HEK293T (cell line): ENCODE measurements around the gene MIA3.

Experiments used
- CTCF ChIA-PET: fragments of 350-600 bp; formaldehyde crosslinking; extraction: SDS; loops from one replicate; lab custom pipeline; 2021; ENCODE audit warnings: antibody characterized with exemption, inconsistent platforms; lab: Yijun Ruan, JAX
- POLR2A ChIA-PET: fragments of 350-600 bp; formaldehyde crosslinking; extraction: SDS; loops from one replicate; lab custom pipeline; 2020; ENCODE audit warnings: antibody characterized with exemption, inconsistent platforms; lab: Yijun Ruan, JAX
- DNase-seq: peaks from one replicate; pipeline ENCODE4 v3.0.0; 2012; ENCODE audit warnings: mixed read lengths; ENCODE audit errors: extremely low spot score
- ARNT ChIP-seq: fragments of 450-650 bp; IDR thresholded peaks from 2 replicates; pipeline ENCODE4 v1.6.1; 2017; ENCODE audit warnings: mild to moderate bottlenecking
- BHLHE40 ChIP-seq: fragments of 450-650 bp; IDR thresholded peaks from 2 replicates; pipeline ENCODE4 v1.6.1; 2016; ENCODE audit warnings: mild to moderate bottlenecking, moderate library complexity, borderline replicate concordance
- CTBP1 ChIP-seq: fragments of 450-650 bp; IDR thresholded peaks from 2 replicates; pipeline ENCODE4 v1.6.1; 2016; ENCODE audit warnings: borderline replicate concordance
- ELF4 ChIP-seq: fragments of 450-650 bp; IDR thresholded peaks from 2 replicates; pipeline ENCODE4 v1.6.1; 2017; ENCODE audit warnings: antibody characterized with exemption
- FOXA1 ChIP-seq: fragments of 450-650 bp; IDR thresholded peaks from 2 replicates; pipeline ENCODE4 v1.6.1; 2016; ENCODE audit warnings: mild to moderate bottlenecking
- FOXK2 ChIP-seq: fragments of 450-650 bp; IDR thresholded peaks from 2 replicates; pipeline ENCODE4 v1.6.1; 2016; ENCODE audit warnings: mild to moderate bottlenecking
- FOXM1 ChIP-seq: fragments of 450-650 bp; IDR thresholded peaks from 2 replicates; pipeline ENCODE4 v1.6.1; 2017; ENCODE audit warnings: mild to moderate bottlenecking, borderline replicate concordance
- HDGF ChIP-seq: fragments of 450-650 bp; IDR thresholded peaks from 2 replicates; pipeline ENCODE4 v1.6.1; 2017; ENCODE audit warnings: antibody characterized with exemption, borderline replicate concordance
- L3MBTL2 ChIP-seq: fragments of 450-650 bp; conservative IDR thresholded peaks from 2 replicates; pipeline ENCODE4 v1.6.1; 2016; ENCODE audit warnings: mild to moderate bottlenecking
- LEF1 ChIP-seq: fragments of 450-650 bp; IDR thresholded peaks from 2 replicates; pipeline ENCODE4 v1.6.1; 2017; ENCODE audit warnings: mild to moderate bottlenecking, borderline replicate concordance
- NFRKB ChIP-seq: fragments of 450-650 bp; IDR thresholded peaks from 2 replicates; pipeline ENCODE4 v1.6.1; 2016; ENCODE audit warnings: mild to moderate bottlenecking, moderate library complexity
- SP1 ChIP-seq: fragments of 450-650 bp; IDR thresholded peaks from 2 replicates; pipeline ENCODE4 v1.6.1; 2017
- SUZ12 ChIP-seq: fragments of 450-650 bp; IDR thresholded peaks from 2 replicates; pipeline ENCODE4 v1.6.1; 2016; ENCODE audit warnings: mild to moderate bottlenecking
- TARDBP ChIP-seq: fragments of 450-650 bp; IDR thresholded peaks from 2 replicates; pipeline ENCODE4 v1.6.1; 2016
- ZNF384 ChIP-seq: fragments of 450-650 bp; IDR thresholded peaks from 2 replicates; pipeline ENCODE4 v1.6.1; 2016
- TF ChIP-seq, protein P1 (sequence below): fragments of 450-650 bp; IDR thresholded peaks from 2 replicates; pipeline ENCODE4 v1.6.1; 2016

The MIA3 gene

GRCh38 chr1:222696741-222697140 lies 78.8 kb downstream of the MIA3 start:
- CTCF ChIA-PET: no interaction called here
- POLR2A ChIA-PET: no interaction called here
- TF ChIP-seq, protein P1, sequence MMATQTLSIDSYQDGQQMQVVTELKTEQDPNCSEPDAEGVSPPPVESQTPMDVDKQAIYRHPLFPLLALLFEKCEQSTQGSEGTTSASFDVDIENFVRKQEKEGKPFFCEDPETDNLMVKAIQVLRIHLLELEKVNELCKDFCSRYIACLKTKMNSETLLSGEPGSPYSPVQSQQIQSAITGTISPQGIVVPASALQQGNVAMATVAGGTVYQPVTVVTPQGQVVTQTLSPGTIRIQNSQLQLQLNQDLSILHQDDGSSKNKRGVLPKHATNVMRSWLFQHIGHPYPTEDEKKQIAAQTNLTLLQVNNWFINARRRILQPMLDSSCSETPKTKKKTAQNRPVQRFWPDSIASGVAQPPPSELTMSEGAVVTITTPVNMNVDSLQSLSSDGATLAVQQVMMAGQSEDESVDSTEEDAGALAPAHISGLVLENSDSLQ: no peak
- no peak for TF ChIP-seq TARDBP
- no peak for DNase-seq

DNA sequence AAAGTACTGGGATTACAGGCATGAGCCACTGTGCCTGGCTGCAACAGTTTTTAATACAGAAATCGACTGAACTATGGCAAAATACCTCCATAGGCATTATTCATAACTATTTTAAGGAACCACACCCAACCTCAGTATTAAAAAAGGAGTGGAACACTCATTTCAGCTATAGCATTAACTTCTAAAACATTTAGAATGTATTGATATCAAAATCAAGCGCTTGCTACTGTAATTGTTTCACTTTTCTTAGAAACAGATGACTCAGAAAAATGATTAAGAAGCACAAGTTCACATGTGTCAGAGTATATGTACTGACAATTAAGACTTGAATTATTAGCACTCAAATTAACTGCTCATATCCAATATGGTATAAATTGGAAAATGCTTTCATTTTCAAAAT lies 79.3 kb downstream of the MIA3 start:
- ChIA-PET CTCF (no interaction called here), POLR2A (no interaction called here)
- TF ChIP-seq CTBP1 (no peak), FOXA1 (no peak), ZNF384 (no peak), SUZ12 (no peak), LEF1 (no peak), FOXK2 (no peak), HDGF (no peak), ELF4 (no peak), L3MBTL2 (no peak), NFRKB (no peak), BHLHE40 (no peak), FOXM1 (no peak), ARNT (no peak), TARDBP (no peak), SP1 (no peak)
- TF ChIP-seq, protein P1: no peak
- no peak for DNase-seq

- DNase-seq: no peak
- TF ChIP-seq LEF1: no peak
- TF ChIP-seq TARDBP: no peak
- TF ChIP-seq ELF4: no peak
- POLR2A ChIA-PET: no interaction called here
- CTCF ChIA-PET: interaction anchor here (0.7 kb wide), 1 partner anchor 966 kb away, joined by 3 read pairs; no protein-coding TSS in a partner anchor
Measured at GRCh38 chr1:222697826-222698225, 79.9 kb downstream of the MIA3 start.

DNA sequence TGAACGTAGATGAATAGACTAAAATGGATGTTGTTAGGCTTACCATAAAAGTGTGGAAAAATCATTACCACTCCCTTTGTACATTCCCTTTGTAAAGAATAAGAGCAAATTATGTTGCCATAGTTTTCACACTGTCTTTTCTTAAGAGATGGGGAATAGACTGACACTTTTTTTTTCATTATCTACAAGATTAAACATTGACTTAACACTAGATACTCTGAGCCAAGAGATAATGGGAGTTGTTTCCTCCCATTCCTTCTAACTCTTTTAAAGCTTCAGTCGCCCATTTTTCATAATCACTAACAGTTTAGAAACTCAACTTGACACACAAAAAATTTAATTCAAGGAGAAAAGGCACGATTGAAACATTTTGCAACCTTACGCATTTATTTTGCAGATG lies 84.3 kb downstream of the MIA3 start:
- DNase-seq: no peak
- TF ChIP-seq SP1: no peak
- TF ChIP-seq FOXK2: no peak
- TF ChIP-seq FOXA1: no peak
- TF ChIP-seq TARDBP: no peak
- ChIA-PET POLR2A (no interaction called here), CTCF (no interaction called here)

DNA sequence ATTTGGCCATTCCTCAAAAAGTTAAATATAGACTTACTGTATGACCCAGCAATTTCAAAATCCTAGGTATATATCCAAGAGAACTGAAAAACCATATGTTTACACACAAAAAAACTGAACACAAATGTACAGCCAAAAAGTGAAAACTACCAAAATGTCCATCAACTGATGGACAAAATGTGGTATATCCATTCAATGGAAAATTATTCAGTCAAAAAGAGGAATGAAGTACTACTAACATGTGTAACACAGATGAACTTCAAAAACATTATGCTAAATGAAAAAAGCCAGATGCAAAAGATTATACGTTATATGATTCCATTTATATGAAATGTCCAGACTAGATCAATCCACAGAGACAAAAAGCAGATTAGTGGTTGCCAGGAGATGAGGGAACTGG lies 86.4 kb downstream of the MIA3 start:
- CTCF ChIA-PET: no interaction called here
- DNase-seq: no peak
- TF ChIP-seq CTBP1 (no peak), SP1 (no peak), FOXM1 (no peak)
- POLR2A ChIA-PET: no interaction called here

- TF ChIP-seq CTBP1 (no peak), FOXA1 (no peak), TARDBP (no peak), LEF1 (no peak), ZNF384 (no peak), FOXK2 (no peak), BHLHE40 (no peak), SP1 (no peak), SUZ12 (no peak), HDGF (no peak), L3MBTL2 (no peak), ELF4 (no peak), NFRKB (no peak), FOXM1 (no peak), ARNT (no peak)
- TF ChIP-seq, protein P1: no peak
- ChIA-PET POLR2A (no interaction called here), CTCF (interaction anchor here (0.6 kb wide), 1 partner anchor 18 kb away, joined by 3 read pairs; no protein-coding TSS in a partner anchor)
- DNase-seq: no peak
Measured at GRCh38 chr1:222706815-222707214, 88.9 kb downstream of the MIA3 start.

DNA sequence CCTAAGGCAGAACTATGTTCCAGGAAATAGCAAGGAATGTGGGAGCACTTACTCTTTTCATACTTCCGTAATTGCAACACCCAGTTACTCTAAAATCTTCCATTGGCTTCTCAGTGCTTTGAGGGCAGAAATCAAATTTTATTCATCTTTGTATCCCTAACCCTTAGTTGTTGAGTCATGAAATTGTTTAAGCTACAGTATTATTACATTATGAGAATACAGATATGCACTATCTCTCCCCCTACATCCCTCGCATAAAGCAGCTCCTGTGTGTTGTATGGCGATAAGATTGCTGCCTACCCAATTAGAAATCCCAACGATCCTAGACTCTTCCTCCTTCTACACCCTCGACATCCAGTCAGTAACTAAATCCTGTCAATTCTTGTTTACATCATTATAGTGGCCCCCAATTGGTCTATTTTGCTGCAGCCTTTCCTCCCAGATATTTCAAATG lies 91.8 kb downstream of the MIA3 start:
- no peak for TF ChIP-seq FOXA1
- no peak for TF ChIP-seq ARNT
- no peak for TF ChIP-seq CTBP1
- TF ChIP-seq TARDBP: no peak
- no peak for TF ChIP-seq L3MBTL2
- TF ChIP-seq ELF4: no peak
- no peak for TF ChIP-seq FOXK2
- TF ChIP-seq HDGF: no peak
- POLR2A ChIA-PET: no interaction called here
- no peak for DNase-seq
- CTCF ChIA-PET: no interaction called here
